Stimulated activated CD4-positive, alpha-beta T cell treated with anti-CD3 and anti-CD28 coated beads, TNF-alpha, amount 100 ng/mL, for 48 hours (primary cell): Measurements from ENCODE around the gene SFMBT2.
"Not testable (repeated sequence)": the region's sequence is repeated elsewhere in the genome, so short reads cannot be mapped to it uniquely, and the experiment has no call there.

Experiments
- DNase-seq, 3 donors: peaks; one replicate each; pipeline ENCODE4 v3.0.0-alpha.2; 2020; ENCODE audit warnings: low read depth in 3 of 3

Gene SFMBT2

DNA sequence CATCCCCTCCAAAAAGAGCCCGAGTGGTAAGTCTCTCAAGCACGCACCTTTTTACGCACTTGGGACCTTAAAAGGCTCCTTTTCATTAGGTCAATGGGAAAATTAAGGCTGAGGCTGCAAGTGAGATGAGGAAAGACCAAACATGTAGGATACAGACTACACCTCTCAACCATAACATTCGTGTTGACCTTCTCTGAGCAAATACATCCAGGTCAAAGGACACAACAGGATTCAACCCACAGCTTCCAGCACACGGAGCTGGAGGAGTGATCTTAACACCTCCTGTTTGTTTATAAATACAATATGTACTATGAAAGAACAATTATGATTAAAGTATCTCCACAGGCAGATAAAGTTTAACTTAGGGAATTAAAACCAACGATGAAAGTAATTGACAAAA, 9.7 kb downstream of the SFMBT2 start:
- DNase-seq = no peak

DNA sequence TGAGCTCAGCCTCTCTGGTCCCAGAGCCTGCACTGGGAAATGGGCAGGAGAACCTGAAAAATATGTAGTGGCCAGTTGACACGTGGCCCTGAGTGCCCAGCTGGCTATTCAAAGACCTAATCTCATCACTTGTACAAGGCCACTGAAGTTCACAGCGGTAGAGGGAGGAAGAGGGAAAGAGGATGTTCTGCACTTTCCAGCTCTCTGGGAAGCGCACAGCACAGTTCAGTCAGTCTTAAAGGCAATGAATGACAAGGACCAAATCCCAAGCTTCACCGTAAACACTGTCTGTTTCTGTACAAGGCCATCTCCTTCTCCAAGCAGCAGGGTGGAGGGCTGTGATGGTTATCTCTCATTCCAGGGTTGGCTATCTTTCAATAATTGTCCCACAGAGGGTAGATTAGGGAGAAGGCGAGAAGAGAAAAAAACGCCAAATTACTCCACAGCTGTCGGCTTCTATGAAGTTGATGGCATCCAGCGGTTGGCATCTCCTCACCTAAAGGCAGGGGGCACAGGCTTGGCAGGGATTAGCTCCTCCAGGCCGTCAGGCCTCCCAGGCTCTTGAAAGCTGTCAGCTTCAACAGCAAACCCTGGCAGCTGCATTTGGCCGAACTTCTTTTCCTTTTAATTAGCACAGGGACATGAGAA, 10.6 kb downstream of the SFMBT2 start:
- no peak for DNase-seq

- DNase-seq = no peak
Observed at GRCh38 chr10:7399533-7399932, 11.3 kb downstream of the SFMBT2 start.

DNA sequence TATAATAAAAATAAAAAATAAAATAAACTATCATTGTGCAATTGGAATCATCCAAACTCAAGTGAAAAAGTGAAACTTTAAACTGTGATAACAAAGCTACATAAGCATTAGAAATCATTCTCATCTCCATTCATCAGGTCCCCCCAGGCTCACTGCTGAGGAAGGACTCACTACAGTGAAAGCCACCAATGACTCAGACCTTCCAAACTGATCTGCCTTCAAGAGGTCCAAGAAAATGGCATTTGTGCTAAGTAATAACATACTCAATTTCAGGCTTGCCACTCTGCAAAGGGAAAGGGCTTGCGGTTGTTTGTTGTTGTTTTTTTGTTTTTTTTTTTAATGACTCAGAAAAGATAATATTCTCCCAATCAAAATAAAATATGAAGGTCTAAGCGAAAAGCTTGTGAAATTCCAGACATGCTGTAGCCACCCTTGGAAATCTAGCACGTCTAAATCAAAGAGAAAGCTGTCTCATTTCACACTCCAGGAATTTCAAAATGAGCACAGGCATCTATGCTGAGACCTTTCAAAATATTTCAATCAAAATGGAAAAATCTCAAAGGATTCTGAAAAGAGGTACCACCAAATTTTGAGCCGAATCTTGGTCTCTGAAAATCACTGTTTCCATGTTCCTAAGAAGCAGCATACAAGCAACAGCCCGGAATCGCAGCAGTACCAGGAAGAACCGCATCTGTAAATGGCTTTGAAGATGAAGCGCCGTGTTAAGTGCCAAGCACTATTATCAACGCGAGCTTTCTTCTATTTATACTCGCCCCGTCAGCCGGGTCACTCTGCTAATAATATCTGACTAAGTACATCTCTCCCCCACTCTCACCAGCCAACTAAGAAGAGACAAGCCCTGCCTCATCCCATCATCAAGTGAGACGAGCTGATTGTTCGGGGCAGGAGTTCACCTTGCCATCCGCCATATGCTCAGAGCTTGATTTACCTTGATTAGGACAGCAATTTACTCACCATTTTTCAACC, 13.5 kb downstream of the SFMBT2 start:
- DNase-seq = no peak

DNA sequence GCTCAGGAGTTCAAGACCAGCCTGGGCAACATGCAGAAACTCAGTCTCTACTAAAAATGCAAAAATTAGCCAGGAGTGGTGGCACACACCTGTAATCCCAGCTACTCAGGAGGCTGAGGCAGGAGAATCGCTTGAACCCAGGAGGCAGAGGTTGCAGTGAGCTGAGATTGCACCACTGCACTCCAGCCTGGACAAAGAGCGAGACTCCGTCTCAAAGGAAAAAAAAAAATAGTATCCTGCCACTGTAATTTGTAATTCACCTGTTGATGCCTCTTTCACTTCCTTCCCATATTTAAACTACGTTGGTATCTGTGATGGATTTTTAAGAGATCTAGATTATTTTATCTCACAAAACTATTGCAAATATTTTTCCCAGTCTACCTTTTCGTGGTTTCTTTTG, 18.5 kb downstream of the SFMBT2 start:
- not testable (repeated sequence) for DNase-seq

- DNase-seq = no peak
Observed at GRCh38 chr10:7391748-7392147, 19.1 kb downstream of the SFMBT2 start.

- not testable (repeated sequence) for DNase-seq
Observed at GRCh38 chr10:7390689-7391110, 20.1 kb downstream of the SFMBT2 start.

GRCh38 chr10:7389844-7390243, 21.0 kb downstream of the SFMBT2 start:
- no peak for DNase-seq

GRCh38 chr10:7389346-7389745, 21.5 kb downstream of the SFMBT2 start:
- DNase-seq = no peak

DNA sequence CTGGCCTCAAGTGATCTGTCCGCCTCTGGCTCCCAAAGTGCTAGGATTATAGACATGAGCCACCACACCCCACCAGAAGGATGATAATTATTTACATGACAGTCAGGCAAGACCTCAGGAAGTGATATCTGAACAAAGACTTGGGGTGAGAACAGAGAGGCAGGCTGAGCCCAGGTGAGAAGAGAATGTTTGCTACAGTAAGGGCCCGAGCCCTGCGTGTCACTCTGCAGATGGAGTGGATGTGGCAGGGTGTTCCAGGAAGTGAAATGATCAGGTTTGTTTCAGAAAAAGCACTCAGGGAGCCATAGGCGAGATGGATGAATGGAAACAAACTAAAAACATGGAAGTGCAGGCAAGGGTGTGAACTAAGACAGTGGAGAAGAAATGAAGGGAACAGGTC, 22.2 kb downstream of the SFMBT2 start:
- DNase-seq = no peak

DNA sequence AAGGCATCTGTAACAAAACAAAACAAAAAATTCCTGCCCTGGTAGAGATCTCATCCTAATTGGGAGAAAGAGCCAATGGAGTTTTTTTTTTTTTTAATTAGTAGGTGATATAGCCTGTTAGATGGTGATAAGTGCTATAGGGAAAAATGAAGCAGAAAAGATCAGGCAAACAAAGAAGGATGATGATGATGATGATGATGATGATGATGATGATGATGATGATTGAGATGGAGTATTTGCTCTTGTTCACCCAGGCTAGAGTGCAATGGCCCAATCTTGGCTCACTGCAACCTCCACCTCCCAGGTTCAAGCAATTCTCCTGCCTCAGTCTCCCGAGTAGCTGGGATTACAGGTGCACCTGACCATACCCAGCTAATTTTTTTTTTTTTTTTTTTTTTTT, 22.7 kb downstream of the SFMBT2 start:
- not testable (repeated sequence) for DNase-seq

- no peak for DNase-seq
Observed at GRCh38 chr10:7385114-7385513, 25.7 kb downstream of the SFMBT2 start.

DNA sequence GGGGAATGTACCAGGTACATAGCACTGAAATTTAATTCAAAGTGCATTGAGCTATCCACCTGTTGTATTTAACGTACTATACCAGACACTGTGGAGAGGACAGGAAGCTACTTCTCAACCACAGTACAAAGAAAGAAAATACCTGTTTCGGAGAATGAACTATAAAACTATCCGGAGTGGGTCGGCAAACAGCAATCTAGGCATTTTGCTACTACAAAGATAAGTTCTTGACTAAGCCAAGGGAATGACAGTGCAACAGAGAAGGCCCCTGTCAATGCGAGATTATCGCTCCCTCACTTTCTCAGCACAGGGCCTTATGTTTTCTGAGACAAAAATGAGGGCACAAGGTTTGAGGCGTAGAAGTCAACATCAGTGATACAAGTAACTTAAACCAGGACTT, 27.4 kb downstream of the SFMBT2 start:
- no peak for DNase-seq

DNA sequence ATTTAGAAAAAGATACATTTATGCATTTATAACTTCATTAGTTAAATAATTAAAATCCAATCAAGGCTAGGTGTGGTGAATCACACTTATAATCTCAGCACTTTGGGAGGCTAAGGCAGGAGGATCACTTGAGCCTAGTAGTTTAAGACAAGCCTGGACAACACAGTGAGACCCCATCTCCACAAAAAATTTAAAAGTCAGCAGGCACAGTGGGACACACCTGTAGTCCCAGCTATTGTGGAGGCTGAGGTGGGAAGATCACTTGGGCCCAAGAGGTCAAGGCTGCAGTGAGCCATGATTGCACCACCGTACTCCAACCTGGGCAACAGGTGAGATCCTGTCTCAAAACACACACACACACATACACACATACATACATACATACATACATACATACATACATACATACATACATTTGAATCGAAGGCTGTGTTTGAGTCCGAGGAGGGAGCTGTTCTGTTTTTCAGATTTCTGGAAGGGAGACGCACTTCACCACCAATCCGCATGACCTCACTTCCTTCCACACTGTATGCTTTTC, 30.1 kb downstream of the SFMBT2 start:
- no peak for DNase-seq

DNA sequence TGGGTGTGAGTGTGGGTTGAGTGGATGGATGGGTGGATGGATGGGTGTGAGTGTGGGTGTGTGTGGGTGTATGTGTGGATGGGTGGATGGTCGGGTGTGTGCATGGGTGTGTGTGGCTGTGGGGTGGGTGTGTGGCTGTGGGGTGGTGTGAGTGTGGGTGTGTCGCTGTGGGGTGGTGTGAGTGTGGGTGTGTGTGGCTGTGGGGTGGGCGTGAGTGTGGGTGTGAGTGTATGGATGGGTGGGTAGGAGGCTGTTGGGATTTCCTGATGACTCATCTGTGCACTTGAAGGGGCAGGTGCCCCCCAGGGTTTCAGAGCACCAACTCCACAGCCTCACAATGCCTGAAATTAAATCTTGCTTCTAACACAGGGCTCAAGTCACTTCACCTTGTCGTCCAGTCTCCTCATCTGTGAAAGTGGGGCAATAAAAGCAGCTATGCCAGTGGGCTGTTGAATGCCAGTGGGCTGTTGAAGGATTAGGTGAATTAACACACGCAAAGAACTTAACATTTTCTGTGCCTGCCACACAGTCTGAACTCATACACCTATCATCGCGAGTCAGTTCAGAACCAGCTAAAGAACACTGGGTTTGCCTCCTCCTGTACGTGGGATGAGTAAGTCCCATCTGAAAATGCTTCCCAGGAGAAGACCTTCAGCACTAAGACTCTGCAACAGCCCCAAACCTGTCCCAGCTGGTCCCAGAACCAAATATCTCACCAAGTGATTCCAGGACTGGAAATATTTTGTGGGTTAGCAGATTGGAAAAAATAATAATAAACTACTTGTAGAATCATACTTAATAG, 32.0 kb downstream of the SFMBT2 start:
- DNase-seq = no peak

GRCh38 chr10:7377614-7378248, 33.1 kb downstream of the SFMBT2 start:
- no peak for DNase-seq

DNA sequence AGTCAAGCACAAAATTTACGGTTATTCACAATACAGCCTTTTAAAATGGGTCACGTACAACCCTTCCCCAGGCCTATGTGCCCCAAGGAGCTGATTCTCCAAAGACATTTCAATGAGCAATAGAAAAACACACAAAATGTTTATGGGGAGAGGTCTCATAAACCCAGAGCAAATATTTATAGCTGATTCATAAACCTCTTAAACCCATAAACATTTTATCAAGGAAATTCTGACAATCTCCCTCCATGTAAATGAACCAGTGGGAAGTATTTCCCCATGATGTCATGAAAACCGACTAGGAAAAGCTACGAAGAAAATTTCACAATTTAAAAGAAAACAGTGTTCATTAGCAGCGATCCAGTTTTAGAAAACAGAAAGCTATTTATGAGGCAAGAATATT, 36.0 kb downstream of the SFMBT2 start:
- DNase-seq = no peak

DNA sequence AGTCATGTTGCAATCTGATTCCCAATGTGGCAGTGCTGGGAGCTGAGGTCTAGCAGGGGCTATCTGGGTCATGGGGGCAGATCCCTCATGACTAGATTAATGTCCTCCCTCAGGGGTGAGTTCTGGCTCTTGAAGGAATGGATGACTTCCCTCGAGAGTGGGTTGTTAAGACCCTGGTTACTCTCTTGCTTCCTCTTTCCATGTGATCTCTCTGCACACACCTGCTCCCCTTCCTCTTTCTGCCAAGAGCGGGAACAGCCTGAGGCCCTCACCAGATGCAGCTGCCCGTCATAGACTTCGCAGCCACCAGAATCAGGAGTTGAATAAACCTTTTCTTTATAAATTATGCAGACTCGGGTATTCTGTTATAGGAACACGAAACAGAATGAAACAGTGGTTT, 37.8 kb downstream of the SFMBT2 start:
- DNase-seq = no peak

DNA sequence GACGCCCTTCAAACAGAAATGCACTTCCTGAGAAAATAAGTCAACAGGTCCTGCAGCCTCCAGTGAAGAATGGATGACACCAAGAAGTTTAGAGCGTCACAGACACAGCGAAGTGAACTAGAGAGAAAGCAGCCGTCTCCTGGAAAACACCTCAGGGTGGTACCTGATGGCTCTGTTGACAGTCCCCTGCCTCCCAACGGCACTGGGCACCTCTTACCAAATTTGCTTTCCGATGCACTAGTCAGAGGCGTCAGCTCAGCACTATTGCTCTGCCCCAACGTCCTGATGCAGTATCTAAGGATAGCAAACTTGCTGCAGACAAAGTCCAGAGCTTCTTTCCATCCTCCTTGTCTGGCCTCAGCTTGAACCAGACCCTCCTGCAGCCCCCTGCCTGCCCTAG, 38.3 kb downstream of the SFMBT2 start:
- no peak for DNase-seq

DNA sequence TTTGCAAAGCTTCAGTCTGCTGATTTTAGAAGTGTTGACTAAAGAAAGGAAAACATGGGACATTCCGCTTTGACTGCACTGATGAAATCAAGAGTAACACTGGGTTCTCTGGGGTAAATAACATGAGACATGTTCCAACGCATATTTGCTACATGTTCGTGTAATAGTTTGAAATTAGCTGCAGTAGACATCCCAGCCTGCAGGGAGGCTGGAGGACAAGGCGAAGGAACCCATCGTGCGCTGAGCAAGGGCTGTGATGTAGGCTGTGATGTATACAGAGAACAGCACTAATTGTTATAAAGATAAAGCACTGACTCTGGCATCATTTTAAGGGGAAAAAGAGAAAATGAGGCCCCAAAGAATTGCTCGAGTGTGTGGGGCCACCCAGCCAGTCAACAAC, 40.3 kb downstream of the SFMBT2 start:
- DNase-seq = no peak

- DNase-seq = no peak
Observed at GRCh38 chr10:7365027-7365745, 45.6 kb downstream of the SFMBT2 start.
